ENCODE data around the gene CTXN1. TPM values are rescaled to one million over a fixed set of nuclear protein-coding genes. Genes with fewer than 3 reads are reported as not detected.

Gene CTXN1
- polyA plus RNA-seq, 1 of the 3 experiments (the other 2 are of a cell fraction): 53.8 TPM

GRCh38 chr19:7934766-7935165 lies 8.8 kb upstream of the CTXN1 start:
- Histone ChIP-seq H3F3A (replicated peaks; ENCODE audit: insufficient read depth) (peaks cover 14% of the 10 kb centered on the region), H4K20me1 (ENCODE audit: insufficient read depth) (no peaks in the 10 kb centered on the region), H3K4me3 (ENCODE audit: low read depth in 2 of 2, low read length in 1 of 2) (no peak overlapping the region), H3K36me3 (replicated peaks in 1 of 2; ENCODE audit: control insufficient read depth in 1 of 2, insufficient read depth in 2 of 2, low read length in 1 of 2) (peaks cover 47% of the 10 kb centered on the region in 2 experiments), H2AFZ (ENCODE audit: low read depth) (no peak overlapping the region), H3K79me2 (ENCODE audit: insufficient read depth) (0 out of 2 replicates have a peak, but pooled peaks cover 10% of the 10 kb centered on the region), H3K27ac (ENCODE audit: low read depth in 2 of 2, low read length in 1 of 2) (no peak overlapping the region), H3K4me1 (ENCODE audit: control insufficient read depth in 1 of 2, insufficient read depth in 2 of 2, low read depth in 1 of 2, low read length in 1 of 2) (peaks cover 0 to 9% of the 10 kb centered on the region in 2 experiments; a peak in 2 of 4 replicates), H3K27me3 (ENCODE audit: insufficient read depth) (no peaks in the 10 kb centered on the region), H3K4me2 (no peak overlapping the region), H3K9me3 (no peaks in the 10 kb centered on the region), H3K9me2 (no peaks in the 10 kb centered on the region), H3K9ac (no peak overlapping the region)
- no peak for TF ChIP-seq TCF12 (IDR thresholded peaks at IDR 0.05)
- TF ChIP-seq SMC3 (IDR thresholded peaks at IDR 0.05; ENCODE audit: low read depth, low read length): no peak
- TF ChIP-seq RFX5 (IDR thresholded peaks at IDR 0.05; ENCODE audit: low read length): no peak
- TF ChIP-seq CTCF (IDR thresholded peaks at IDR 0.05): no peak
- TF ChIP-seq NRF1 (IDR thresholded peaks at IDR 0.05; ENCODE audit: low read depth, low read length): no peak
- TF ChIP-seq RAD21 (IDR thresholded peaks at IDR 0.05; ENCODE audit: low read length): no peak
- TF ChIP-seq, protein P1, sequence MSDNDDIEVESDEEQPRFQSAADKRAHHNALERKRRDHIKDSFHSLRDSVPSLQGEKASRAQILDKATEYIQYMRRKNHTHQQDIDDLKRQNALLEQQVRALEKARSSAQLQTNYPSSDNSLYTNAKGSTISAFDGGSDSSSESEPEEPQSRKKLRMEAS (IDR thresholded peaks at IDR 0.05; ENCODE audit: low read depth): no peak
- TF ChIP-seq TEAD4 (IDR thresholded peaks at IDR 0.05; ENCODE audit: borderline replicate concordance, insufficient read depth): no peak
- no peak for TF ChIP-seq CHD2 (IDR thresholded peaks at IDR 0.05; ENCODE audit: low read length, partially characterized antibody)
- TF ChIP-seq, protein P2, sequence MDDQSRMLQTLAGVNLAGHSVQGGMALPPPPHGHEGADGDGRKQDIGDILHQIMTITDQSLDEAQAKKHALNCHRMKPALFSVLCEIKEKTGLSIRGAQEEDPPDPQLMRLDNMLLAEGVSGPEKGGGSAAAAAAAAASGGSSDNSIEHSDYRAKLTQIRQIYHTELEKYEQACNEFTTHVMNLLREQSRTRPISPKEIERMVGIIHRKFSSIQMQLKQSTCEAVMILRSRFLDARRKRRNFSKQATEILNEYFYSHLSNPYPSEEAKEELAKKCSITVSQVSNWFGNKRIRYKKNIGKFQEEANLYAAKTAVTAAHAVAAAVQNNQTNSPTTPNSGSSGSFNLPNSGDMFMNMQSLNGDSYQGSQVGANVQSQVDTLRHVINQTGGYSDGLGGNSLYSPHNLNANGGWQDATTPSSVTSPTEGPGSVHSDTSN (IDR thresholded peaks at IDR 0.05): no peak
- no peak for TF ChIP-seq JUND (IDR thresholded peaks at IDR 0.05)
- no peak for TF ChIP-seq FOXJ3 (CRISPR knock-in tag; IDR thresholded peaks at IDR 0.05)
- no peak for TF ChIP-seq EP300 (IDR thresholded peaks at IDR 0.05; ENCODE audit: borderline replicate concordance in 1 of 2, low read depth in 1 of 2, low read length in 1 of 2)
- TF ChIP-seq RXRA (IDR thresholded peaks at IDR 0.05; ENCODE audit: borderline replicate concordance, low read depth): no peak
- TF ChIP-seq MEF2A (IDR thresholded peaks at IDR 0.05; ENCODE audit: borderline replicate concordance, low read depth): no peak
- TF ChIP-seq MXI1 (IDR thresholded peaks at IDR 0.05; ENCODE audit: low read depth, low read length): no peak
- TF ChIP-seq YY1 (IDR thresholded peaks at IDR 0.05; ENCODE audit: low read depth): no peak
- TF ChIP-seq POLR2AphosphoS5 (IDR thresholded peaks at IDR 0.05; ENCODE audit: low read depth, low read length): no peak
- ChIA-PET CTCF (no interaction called here), POLR2A (no interaction called here)
- DNase-seq: no peak
- WGBS (ENCODE audit: low lambda C conversion rate): 92% methylated on average over 16 of the region's 21 CpGs

Measured in SK-N-SH (cell line).